Stimulated activated CD8-positive, alpha-beta memory T cell treated with anti-CD3 and anti-CD28 coated beads, Interleukin-4, amount 100 ng/mL, for 48 hours (primary cell): ENCODE data around the gene RS1.

Source experiments
- DNase-seq: peaks from one replicate; pipeline ENCODE4 v3.0.0-alpha.2; 2020

The RS1 gene

DNA sequence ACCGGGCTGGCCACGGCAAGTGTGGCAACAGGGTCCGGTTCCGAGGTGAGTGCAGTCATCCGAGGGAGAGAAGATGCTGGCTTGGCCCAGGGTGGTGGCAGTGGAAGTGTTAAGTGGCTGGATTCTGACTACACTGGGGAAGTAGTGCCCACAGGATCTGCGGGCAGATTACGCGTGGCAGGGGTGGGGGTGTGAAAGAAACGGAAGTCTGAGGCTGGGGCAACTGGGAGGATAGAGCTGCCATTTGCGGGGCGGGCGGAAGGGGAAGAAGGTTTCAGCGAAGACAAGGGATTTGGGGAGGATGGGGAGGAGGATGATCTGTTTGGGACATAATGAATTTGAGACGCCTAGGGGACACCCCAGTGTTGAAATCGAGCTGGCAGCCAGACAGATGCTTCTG lies 5.3 kb downstream of the RS1 start:
- no peak for DNase-seq

DNA sequence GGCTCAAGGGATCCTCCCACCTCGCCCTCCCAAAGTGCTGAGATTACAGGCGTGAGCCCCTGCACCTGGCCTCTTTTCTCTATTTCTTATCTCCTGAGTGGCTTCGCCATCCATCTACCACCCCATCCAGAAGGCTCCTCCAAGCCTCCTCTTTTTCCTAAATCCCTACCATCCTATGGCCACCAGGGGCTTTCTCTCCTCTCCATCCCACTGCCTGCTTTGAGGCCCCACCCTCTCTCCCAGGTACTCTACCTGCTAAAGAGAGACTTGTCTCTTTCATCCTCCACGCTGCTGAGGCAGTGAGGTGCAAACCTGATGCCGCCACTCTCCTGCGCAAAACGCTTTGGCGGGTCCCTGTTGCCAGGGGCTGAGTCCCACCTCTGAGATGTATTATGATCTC lies 7.0 kb downstream of the RS1 start:
- no peak for DNase-seq

DNA sequence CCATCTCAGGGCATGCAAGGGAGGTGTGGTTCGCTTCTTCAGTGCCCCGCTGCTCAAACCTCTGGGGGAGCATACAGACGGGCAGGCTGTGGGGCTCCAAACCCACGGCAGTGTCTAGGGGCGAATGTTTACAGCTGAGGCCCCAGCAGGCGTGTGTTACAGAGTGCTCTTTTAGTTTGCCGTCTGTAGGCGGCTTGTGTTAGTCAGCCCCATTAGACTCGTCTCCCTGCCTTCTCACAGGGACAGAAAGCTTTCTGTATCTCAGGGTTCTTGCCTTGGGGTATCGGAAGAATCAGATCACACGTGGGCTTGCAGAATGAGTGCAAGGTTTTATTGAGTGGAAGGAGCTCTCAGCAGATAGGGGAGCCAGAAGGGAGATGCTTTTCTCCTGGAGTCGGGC lies 10.6 kb downstream of the RS1 start:
- no peak for DNase-seq

DNA sequence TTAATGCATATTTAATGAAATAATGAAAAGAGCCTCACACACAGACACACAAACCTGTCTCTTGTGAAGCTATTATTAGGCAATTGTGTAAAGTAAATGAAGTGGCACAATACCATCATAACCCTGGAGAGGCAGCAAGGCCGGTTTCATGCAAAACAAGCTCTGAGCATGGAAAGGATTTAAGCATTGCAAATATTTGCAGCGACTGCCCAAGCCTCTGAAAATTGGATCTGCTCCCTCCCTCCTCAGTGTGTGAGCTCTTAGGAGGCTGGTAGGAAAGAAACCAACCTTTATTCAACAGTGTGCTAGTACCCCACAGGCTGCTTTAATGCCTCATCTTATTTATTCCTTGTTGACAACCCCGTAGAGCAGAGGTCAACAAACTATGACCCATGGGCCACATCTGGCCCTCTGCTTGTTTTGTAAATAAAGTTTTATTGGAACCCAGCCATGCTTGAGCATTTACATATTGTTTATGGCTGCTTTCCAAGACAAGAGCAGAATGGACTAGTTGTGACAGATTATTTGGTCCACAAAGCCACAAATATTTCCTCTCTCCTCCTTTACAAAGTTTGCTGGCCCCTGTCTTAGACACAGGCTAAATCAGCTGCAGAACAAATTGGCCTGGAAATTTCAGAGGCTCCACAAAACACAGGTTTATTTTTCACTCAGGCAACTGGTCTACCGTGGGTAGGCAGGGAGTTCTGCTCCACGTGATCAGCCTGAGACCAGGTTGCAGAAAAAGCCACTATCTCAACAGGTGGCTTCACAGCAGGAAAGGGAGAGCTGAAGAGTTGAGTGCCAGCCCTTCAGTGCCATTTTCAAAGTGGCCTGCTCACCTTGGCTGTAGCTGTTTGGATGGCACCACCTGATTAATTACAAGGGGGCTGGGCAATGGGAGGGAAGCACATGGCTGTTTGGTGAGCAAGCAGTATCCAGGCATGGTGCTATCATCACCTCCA lies 16.8 kb downstream of the RS1 start:
- DNase-seq, result no peak

DNA sequence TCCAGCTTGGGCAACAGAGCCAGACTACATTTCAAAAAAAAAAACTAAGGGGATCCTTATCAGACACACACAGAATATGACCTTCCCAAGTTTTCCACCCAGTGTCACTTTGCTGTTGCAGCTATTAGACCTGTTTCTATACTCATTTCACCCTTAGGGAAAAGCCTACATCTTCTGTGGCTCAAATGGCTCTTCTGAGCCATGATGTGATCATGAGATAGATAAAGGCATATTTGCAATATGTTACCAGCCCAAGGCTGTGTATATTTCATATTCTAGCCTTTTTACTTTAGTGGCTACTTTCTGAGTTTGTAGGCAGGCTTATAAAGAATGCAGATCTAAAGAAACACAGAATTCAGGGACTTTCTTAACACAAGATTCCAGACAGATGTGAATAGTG lies 19.3 kb downstream of the RS1 start:
- DNase-seq, result no peak

DNA sequence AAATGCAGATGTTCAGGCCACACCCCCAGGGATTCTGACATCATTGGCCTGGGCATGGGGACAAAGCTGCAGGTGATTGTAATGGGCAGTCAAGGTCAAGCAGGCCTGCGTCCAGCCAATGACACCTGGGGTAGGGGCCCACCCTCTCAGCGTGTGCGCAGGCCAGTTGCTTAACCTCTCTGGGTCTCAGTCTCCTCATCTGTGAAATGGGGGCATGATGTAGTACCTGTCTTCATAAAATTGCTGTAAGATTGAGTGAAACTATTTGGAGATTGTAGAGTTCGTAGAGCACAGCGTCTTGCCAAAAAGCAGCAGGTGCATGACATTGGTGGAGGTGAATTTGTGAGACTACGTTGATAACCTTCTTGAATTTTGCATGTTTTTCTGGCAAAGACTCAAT lies 21.2 kb downstream of the RS1 start:
- no peak for DNase-seq

DNA sequence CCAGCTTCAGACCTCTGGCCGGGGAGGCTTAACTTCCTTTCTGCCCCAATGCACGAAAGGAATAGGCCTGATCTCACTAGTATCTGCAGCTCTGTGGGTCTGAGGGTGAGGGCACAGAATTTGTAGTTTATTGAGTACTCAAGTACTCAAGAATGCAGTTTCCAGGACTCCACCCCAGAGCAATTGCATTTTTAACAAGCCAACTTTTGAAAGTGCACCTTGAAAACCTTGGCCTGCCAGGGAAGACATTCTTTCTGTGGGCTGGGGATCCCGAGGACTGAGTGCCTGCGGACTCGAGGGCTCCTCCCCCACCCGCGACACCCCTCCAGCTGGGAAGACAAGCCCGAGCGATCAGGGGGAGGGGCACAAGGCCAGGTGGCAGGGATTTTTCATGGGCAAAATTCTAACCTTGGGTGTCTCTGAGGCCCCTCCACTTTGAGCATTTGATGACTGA lies 22.4 kb downstream of the RS1 start:
- DNase-seq, result no peak

DNA sequence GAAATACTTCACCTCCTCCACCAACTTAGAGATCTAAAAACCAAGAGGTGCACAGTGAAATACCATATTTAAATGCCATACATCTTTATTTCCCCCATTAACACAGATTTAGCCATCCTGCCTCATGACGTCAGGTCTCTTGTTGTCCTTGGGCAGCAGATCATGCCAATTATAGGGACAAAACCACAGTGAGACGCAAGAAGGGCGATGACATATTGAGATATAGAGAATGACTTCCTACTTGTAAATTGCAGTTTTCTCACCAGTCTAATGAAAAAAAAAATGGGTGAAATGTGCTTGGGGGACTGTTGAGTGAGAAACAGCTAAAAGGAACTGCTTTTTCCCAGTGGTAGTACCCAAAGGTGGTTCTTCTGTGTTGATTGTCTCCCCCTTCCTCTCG lies 24.3 kb downstream of the RS1 start:
- DNase-seq, result no peak

DNA sequence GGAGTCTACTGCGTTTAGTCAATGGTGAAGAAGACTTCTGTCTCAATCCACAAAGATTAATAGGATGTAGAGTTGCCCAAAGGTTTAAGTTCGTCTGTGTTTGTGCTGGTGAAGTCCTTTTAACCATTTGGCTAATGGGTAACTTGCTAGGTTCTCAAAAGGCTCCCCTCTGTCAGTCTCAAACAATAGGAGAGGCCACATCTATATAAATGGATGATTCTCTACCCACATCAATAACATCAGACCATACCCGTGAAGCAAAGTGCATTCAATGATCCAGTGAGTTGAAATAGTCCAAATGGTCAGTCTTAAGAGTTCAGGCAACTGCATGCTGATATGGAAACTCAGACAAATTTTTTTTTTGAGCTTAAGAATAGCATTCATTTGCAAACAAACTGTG lies 28.1 kb downstream of the RS1 start:
- DNase-seq, result no peak

DNA sequence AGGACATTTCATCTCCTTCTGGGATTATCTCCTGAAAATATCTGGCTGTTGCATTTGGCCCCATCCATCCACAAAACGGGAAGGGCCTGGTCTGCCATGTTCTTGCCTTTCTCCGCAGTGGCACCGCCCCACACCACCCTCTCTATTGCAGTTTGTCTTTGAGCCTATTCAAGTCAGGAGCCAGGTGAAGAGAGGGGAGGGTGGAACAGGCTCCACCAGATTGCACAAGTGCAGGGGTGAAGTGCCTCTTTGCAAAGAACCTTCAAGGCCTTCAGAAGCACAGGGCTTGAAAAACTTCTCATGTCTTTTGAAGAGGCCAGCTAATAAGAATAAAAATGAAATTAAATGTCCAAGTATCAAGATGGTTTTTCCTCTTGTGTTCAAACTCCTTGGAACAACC lies 28.7 kb downstream of the RS1 start:
- no peak for DNase-seq

DNA sequence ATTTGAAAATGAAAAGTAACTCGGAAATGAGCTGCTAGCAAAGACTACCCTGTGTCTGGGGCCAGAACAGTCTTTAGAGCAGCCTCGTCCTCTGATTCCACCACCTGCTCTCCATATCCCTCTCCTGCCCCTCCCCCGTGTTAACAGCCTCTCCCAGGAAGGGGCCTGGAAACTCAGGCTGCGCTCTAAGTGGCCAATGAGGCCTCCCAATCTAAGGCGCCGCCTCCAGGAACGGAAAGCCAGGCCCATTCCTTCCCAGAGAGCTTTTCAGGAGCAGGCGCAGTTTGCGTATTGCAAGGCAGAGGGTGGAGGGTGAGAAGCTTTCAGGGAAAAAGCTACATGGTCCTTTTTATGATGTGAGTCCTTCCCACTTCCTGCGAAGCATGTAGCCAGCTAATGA lies 31.2 kb downstream of the RS1 start:
- DNase-seq, result no peak

DNA sequence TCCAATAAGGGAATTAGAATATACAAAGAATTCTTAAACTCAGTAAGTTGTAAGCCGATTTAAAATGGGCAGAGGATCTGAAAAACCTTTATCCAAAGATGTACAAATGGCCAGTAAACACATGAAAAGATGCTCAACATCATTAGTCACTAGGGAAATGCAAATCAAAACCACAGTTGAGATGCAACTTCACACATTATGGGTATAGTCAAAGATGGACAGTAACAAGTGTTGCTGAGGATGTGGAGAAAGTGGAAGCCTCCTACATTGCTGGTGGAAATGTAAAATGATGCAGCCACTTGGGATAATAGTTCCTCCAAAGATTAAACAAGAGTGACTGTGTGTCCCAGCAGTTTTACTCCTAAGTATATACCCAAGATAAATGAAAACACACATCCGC lies 32.6 kb downstream of the RS1 start:
- DNase-seq, result no peak

DNA sequence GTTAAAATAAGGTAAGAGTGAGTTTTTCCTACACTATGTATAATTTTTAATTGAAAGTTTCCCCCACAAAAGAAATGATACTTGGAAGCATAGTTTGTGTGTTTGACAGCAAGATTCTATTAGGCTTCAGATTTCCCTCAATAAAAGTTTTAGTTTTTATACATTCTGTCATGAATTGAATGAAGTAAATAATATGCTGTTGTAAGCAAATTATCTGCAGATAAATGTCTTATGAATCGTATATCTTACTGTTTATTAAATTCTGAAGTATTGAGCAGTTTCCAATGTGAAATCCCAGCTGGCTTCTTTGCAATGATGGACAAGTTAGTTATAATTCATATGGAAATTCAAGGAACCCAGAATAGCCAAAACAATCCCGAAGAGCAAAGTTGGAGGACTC lies 33.5 kb downstream of the RS1 start:
- no peak for DNase-seq

DNA sequence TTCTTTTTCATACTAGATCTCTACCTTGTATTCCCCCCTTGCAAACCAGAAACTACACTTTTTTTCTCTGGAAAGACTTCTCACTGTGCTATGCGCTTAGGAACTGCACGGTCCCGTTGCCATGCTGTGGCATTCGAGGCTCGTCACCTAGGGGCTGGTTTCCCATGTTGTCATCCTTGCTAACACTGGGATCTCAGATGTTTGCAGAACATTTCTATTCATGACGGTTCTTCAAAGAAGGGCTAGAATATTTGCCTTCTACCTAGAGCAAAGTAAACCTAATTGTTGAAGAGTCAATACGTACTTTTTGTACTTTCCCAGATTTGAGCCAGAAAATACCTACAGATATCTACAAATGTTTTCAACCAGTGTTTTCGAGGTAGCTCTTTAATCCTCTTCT lies 41.0 kb downstream of the RS1 start:
- no peak for DNase-seq

DNA sequence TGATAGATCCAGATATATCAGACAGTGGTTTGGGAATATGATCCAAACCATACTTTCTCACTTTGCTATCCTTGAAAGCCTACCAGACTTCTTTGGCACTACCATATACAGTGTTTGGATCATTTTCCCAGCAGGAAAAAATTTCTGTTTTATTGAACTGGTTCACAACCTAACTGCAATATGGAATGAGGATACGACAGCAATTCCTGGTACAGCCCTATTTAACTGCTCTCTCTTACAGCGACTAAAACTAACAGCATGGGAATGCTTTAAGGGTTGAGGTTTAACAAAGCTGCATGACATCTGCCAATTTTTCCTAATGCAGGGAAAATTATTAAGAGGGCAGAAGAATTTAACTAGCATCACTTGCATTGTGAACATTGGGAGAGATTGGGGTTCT lies 47.3 kb downstream of the RS1 start:
- DNase-seq, result no peak

DNA sequence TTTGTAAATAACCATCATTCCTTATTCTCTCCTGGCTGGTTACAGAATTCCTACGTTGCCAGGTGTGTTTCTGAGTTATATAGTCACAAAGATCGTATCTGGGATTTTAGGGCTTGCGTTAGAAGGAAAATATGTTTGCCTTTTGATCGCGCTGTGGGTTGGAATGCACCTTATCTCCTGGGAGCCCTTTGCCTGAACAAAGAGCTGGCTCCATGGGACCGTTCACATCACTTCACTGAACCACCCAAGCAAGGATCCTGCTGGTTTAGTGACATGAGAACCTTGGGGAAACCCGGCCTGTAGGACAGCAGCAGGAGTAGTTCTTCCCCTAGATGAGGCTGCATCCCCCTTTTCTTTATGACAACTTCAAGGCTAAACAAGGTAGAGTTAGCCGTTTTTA lies 51.6 kb downstream of the RS1 start:
- no peak for DNase-seq

DNA sequence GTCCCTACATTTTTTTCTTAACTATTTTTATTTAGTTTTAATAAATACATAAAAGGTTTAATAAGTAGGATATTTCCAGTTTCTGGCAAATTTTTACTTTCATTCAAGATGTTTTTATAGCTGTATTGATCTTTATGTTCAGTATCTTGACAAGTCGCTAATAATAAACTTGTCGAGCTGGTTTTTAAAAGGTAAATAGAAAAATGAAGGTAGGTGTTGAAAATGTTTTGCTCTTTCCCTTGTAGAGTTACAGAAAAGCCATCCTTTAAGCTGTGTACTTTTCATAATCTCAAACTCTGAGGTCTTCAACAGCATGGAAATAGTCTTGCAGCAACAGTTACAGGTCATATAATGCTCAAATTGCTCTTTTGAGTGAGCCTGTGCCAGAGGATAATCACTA lies 52.6 kb downstream of the RS1 start:
- no peak for DNase-seq

DNA sequence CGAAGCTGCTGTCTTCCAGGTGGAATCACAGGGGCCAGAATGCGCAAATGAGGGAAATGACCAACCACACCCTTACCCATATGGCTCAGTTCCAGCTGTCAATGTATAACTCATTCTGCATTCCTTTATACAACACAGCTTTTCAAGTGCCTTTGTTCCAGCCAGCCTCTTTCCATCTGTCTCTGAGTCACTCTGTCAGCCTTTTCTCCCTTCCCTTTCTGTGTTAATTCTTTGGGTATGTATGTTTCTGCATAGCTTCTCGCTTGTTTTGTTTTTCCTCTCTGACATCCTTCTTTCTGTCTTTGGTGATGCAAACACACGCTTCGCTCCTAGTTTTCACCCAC lies 54.5 kb downstream of the RS1 start:
- DNase-seq, result no peak

DNA sequence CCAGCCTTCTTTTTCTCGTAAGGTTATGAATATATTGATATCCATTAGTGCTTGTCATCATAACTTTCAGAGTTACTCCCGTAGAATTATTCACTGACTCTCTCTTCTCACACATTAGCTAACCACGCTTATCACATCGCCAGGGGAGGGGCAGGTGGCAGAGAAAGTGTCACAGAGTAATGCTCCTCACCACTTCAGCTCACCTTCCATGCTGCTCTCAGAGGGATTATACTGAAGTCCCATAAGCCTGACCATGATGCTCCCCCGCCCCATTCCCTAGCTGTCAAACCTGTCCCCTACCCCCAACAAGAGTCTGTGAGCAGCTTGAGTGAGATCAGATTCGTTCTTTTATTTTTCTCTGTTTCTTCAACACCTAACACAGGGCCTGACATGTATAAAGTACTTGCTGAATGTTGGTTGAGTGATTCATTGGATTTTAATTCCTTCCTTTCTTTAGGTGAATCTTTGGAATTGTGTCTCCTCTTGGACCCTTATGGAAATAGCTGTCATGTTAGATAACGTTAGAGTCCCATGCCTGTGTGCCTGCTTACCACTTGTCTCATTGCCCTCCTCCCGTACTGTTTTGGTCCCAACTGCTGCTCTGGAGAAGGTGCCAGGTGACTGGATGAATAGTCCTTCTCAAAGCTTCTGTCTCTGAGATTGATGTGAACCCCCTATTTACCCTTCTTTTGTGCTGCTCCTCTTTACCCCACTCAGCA lies 55.1 kb downstream of the RS1 start:
- DNase-seq, result no peak

DNA sequence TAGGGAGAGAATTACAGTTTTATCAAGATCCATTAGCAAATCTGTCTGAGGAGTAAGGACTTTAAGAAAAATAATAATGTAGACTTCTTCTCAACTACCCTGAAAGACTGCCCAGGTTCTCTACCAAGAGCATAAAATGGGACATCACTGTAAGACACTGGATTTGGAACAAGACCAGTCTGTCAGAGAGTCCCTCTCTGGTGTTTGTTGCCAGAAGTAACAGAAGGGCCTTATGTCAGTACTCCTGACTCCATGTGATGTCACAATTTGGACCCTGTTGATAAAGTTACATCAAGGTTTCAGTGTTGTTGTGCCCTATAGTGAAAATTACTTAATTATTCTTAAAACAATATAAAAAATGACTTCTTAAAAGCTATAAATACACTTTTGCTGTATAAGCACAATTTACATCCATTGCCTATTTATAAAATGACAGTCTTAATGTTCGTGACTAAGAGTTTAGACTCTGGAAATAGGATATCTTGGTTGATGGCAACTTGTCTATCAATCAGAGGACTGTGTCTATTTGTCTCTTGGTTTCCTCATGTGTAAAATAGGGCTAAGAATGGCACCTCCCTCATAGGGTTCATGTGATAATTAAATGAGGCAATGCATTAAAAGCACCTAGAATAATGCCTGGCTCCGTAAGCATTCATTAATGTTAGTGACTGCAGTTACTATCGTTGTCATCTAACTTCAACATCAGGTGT lies 57.8 kb downstream of the RS1 start:
- DNase-seq, result no peak

DNA sequence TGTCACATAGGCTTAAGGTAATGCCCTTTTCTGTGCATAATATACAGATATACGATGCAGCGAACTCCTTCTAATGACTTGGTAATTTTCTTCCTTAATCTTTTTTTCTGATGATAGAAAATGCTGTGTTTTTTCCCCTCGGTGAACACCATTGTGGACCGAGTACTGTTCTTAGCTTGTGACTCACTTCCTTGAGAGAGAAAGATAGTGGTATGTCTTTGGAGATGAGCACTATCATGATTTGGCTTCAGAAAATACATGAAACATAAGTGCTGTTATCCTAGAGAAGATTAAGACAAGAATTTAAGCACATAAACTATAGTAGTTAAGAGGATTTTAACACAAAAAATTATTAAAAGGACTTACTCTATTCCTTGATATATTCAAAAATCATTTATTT lies 63.9 kb downstream of the RS1 start:
- DNase-seq, result no peak

DNA sequence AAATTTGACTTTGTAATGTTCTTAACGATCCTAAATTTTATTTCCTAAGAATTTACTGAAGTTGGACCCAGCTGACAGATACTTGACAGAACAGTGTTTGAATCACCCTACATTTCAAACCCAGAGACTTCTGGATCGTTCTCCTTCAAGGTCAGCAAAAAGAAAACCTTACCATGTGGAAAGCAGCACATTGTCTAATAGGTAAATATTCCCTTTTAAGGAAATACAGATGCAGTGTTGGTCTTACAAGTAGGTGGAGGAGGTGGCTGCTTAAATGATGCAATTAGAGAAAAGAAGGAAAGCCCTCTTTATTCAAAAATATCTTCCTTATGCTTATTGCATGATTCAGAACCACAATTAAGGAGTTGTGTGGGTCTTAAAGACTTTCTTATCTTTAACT lies 73.5 kb downstream of the RS1 start:
- no peak for DNase-seq

DNA sequence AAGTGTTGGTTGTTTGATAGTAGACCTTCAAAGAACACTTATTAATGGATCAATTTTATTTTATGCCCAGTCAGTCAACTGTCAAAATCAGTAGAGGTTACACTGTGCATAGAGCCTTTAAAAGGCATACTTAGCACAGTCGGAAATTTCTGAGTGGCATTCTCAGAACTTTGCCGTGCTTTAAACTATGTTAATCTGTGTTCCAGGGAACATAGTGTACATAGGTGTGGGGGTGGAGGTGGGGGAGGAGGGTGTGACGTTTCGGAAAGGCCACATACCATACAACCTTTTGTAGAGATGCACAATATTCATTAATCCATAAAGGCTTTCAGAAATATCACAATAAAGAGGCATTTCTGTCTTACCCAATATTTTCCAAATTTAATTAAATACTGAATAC lies 75.8 kb downstream of the RS1 start:
- DNase-seq, result no peak

DNA sequence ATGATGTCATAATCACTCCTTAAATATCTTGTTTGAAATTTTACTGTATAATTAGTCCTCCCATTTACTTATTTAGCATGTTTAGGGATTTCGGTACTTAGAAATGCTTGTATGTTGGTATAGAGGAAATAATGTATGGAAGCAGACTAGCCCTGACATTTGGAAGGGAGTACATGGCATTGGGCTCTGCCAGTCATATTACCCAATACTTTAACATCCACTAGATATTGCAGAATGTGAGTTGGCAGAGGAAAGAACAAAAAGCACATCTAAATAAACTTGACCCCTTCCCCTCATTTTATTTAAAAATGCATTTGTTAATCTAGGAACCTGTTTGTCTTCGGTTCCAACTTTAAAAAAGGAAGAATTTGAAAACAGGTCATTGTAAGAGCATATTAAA lies 77.8 kb downstream of the RS1 start:
- no peak for DNase-seq
